Measurements from ENCODE around the gene CHAF1A. TPM values are rescaled to one million over a fixed set of nuclear protein-coding genes. Genes with fewer than 3 reads are reported as not detected.

CHAF1A gene
- total and polyA plus RNA-seq, 2 of the 8 experiments (the other 6 are each of a cell fraction or from before 2014, with no cell fraction given) = 122 to 147 TPM

GRCh38 chr19:4431296-4431695, 28.9 kb downstream of the CHAF1A start (continued):
- TF ChIP-seq CHD7 (IDR thresholded peaks at IDR 0.05; ENCODE audit: insufficient replicate concordance, low read length) (no peak), SIX5 (IDR thresholded peaks at IDR 0.05; ENCODE audit: low read depth, low read length) (no peak), EGR1 (IDR thresholded peaks at IDR 0.05; ENCODE audit: borderline replicate concordance, low read depth, low read length) (no peak)
